Astrocyte of the cerebellum (primary cell): ENCODE measurements around the gene RTN4IP1.
A peak's percentile ranks its signal among the peaks of the same experiment; 100 is the strongest.

Experiments
- DNase-seq: peaks from one replicate; pipeline ENCODE4 v3.0.0-alpha.2; 2011; ENCODE audit warnings: low read depth
- H3K4me3 ChIP-seq: 2 replicates; pipeline ENCODE4 v1.5.1; 2011; ENCODE audit warnings: mild to moderate bottlenecking, low read depth, low read length, moderate library complexity
- CTCF ChIP-seq: IDR thresholded peaks from 2 replicates; pipeline ENCODE4 v1.5.1; 2012; ENCODE audit warnings: low read length, low read depth, moderate library complexity, mild to moderate bottlenecking; ENCODE audit errors: missing control alignments
- in situ Hi-C: cut with HindIII; loops from 2 replicates; pipeline ENCODE4 v1.10.0; 2017; ENCODE audit warnings: low sequenced_read_pairs

RTN4IP1 gene

GRCh38 chr6:106530026-106530425, 99.3 kb downstream of the RTN4IP1 start:
- TF ChIP-seq CTCF = no peak
- in situ Hi-C loops = no loop called here
- no peak overlapping the region for H3K4me3 ChIP-seq

GRCh38 chr6:106529438-106529837, 99.9 kb downstream of the RTN4IP1 start:
- in situ Hi-C loops = no loop called here

More at GRCh38 chr6:106530026-106530425, 99.3 kb downstream of the RTN4IP1 start:
- DNase-seq = no peak

GRCh38 chr6:106528521-106528920, 100.8 kb downstream of the RTN4IP1 start:
- TF ChIP-seq CTCF = no peak
- DNase-seq = no peak
- in situ Hi-C loops = no loop called here
- no peak overlapping the region for H3K4me3 ChIP-seq

More at GRCh38 chr6:106529438-106529837, 99.9 kb downstream of the RTN4IP1 start:
- TF ChIP-seq CTCF = no peak
- no peak for DNase-seq
- no peak overlapping the region for H3K4me3 ChIP-seq

- in situ Hi-C loops = no loop called here
- no peak overlapping the region for H3K4me3 ChIP-seq
- peak; percentile 89 for DNase-seq
- TF ChIP-seq CTCF = no peak
Measured at GRCh38 chr6:106527979-106528378, 101.3 kb downstream of the RTN4IP1 start.

- DNase-seq = no peak
- in situ Hi-C loops = no loop called here
- no peak overlapping the region for H3K4me3 ChIP-seq
- no peak for TF ChIP-seq CTCF
Measured at GRCh38 chr6:106527117-106527516, 102.2 kb downstream of the RTN4IP1 start.

- DNase-seq = no peak
- H3K4me3 ChIP-seq = no peak overlapping the region
- in situ Hi-C loops = no loop called here
- TF ChIP-seq CTCF = no peak
Measured at GRCh38 chr6:106525882-106526275, 103.4 kb downstream of the RTN4IP1 start.
